Glomerular visceral epithelial cell (primary cell): ENCODE measurements around the gene INA.

Experiments
- DNase-seq: peaks from one replicate; pipeline ENCODE4 v3.0.0-alpha.2; 2016; ENCODE audit errors: extremely low spot score

INA gene

DNA sequence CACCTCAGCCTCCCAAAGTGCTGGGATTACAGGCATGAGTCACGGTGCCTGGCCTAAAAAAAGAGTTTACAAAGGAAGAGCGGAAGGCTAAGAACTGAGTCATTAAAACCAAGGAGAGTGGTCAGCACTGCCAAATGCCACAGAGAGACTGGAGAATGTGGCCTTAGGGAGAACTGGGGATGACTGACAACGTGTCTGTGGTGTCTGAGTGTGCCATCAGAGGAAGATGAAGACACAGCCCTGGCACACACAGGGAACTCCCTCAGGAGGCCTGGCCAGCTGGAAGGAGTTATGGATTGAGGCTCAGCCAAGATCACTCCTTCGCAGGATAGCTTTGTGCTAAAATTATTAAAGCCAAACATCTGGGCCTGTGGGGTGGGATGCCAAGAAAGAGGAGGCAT, 3.9 kb upstream of the INA start:
- peak; percentile 95 for DNase-seq

DNA sequence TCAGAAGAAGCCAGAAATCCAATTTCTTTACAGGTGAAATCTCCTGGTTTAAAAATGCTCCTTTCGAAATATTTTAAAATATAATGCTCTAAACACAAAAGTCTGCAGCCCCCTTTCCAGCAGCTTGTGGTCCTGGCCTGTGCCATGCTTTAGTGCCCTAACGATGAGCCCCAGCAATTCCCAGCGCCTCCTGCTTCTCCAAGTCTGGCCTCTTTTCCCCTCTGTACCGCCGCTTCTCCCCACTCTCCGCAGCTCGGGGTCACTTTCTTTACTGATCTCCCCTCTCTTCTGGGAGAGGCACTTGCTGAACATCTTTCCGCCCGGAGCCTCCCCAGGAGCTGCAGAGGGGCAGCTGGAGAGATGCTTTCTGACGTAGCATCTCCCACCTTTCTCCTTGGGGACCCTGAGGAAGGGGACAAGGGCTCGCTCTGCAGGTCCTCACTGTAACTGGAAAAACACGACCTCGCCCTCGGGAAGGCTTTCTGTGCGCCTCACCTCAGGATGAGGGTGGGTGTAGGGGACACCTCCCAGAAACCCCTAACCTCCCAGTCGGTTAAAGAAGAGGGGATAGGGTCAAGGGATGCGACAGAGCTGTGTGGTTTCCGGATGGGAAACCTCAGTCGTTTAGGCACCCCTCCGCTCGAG, 565 bp upstream of the INA start:
- DNase-seq, result no peak

DNA sequence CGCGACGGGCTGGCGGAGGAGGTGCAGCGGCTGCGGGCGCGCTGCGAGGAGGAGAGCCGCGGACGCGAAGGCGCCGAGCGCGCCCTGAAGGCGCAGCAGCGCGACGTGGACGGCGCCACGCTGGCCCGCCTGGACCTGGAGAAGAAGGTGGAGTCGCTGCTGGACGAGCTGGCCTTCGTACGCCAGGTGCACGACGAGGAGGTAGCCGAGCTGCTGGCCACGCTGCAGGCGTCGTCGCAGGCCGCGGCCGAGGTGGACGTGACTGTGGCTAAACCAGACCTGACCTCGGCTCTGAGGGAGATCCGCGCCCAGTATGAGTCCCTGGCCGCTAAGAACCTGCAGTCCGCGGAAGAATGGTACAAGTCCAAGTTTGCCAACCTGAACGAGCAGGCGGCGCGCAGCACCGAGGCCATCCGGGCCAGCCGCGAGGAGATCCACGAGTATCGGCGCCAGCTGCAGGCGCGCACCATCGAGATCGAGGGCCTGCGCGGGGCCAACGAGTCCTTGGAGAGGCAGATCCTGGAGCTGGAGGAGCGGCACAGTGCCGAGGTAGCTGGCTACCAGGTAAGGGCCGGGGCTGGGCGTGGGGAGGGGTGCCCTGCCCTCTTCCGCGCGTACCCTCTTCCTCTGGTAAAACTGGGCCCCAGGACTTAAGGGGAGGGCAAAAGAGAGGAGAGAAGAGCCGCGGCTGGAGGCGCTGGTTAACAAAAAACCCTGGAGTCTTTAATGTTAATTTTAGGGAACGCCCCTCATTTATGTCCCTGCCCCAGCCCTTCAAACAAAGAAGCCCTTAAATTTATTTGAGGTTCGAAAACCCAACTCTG, 987 bp downstream of the INA start:
- no peak for DNase-seq

DNA sequence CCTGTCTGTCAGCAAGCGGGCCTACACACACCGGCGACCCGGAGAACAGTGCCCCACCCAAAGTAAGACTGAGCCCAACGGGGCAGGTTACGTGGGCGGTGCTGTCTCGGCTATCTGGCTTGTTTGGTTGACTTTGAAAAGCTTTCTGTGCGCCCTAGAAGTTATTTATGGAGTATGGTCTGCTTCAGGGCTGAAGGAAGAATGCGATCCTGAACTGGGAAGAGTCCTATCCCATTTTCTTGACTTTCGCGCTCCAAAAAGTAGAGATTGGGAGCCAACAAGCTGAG, 1.5 kb downstream of the INA start:
- no peak for DNase-seq

DNA sequence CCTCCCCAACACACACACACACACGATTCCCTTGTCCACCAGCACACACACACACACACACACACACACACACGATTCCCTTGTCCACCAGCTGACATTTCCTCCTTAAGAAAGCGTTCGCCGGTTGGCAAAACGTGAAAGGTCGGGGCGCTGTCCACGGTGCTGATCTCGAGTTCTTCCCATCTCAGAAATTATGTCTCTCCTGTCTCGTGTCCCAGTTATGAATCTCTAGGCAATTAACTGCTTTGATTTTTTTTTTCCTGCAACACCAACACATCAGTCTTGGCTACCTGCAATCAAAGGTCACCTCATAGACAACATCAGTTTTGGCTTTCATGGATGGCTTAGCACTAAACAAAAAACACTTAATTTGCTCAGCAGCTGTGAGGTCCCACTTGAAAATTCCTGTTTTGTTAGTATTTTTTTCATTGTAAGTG, 1.9 kb downstream of the INA start:
- peak; percentile 37 for DNase-seq

DNA sequence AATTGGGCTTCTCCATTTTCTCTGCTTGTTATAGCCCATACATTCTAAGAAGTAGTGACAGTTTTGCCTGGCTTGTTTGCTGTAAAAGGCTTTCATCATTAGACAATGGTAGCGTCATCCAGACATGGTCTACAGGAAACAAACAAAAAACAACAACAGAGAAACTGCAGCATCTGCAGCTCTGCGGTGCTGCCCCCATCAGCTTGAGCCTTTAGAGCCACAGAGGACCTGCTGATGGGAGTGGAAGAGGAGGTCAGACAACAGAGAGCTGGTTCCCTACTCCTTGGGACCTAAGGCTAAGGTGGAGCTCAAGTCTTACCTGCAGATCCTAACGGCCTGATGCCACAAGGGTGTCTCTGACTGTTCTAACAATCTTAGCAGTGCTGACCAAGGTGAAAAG, 3.1 kb downstream of the INA start:
- no peak for DNase-seq

DNA sequence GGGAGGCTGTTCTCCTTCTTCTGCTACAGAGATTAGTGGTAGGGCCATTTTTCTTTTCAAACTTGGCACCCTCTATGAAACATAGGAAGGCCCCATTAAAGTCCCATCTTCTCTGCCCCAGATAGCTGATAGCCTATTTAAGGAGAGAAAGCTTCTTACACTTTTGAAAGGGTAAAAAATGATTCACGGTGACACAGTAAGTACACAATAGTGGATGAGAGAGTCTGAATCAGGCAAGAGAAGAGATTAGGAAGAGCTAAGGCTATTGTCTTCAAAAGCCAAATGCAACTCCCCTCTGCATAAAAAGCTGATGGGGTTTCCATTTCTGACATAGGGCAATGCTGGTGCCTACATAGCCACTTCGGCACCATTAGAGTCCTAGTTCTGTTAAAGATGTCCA, 3.6 kb downstream of the INA start:
- no peak for DNase-seq

DNA sequence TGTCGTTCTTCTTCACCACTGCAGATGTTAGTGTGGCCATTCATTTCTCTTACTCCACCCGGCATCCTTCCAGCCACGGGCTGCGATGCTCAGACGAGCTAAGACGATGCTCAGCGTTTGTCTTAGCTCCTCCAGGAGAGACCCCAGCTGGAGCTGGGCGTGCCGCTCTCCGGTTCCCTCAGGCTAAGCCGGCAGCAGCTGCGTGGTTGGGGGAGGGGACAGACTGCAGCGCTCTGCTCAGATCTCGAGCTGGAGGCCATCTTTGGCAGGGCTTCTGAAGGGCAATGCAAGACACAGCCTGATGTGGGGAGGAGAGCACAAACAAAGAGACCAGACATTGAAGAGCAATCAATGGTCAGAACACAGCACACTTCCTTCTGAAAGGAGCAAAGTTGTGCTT, 4.8 kb downstream of the INA start:
- DNase-seq, result no peak

DNA sequence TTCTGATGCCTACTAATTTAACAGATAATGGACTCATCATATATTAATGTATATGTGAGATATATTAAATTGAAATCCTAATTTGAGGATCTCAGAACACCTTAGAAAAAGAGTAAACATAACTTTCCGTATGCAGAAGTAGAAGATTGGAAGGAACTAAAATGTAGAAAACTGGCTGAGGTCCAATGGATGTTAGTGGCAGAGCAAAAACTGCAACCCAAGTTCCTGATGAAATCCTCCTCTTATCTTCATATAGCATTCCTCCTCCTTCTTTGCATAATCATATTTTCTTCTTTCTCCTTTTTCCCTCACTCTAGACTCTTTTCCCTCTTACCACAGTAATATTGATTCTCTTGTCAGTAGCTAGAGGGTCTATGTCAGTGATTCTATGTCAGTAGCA, 6.0 kb downstream of the INA start:
- DNase-seq, result no peak

DNA sequence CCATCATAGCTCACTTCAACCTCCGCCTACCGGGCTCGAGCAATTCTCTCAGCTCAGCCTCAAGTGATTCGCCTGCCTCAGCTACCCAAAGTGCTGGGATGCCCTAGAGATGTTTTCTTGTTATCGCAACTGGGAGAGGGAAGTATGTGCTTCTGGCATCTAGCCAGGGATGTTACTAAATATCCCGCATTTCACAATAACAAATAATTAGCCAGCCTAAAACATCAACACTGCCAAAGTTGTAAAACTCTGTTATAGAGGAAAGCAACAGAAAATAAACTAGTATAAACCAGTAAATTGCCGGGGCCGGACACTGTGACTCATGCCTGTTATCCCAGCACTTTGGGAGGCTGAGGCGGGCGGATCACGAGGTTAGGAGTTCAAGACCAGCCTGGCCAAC, 7.2 kb downstream of the INA start:
- DNase-seq, result no peak

DNA sequence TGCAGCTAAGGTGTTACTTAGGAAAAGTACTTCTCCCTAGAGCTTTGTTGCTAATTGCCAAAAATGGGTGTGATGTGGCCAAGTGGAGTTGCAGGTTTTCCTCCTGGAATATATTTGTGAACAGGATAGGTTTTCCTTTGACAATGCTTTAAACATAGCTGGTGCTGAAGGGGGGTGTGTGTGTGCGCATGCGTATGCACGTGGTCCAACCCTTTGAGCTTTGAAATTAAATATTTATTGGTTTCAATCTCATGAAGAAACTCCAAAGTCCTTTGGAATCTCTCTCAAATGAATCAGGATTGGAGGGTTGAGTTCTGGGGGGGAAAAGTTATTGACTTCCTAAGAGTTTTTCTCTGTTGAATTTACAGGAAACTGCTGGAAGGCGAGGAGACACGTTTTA, 11.1 kb downstream of the INA start:
- DNase-seq, result no peak

DNA sequence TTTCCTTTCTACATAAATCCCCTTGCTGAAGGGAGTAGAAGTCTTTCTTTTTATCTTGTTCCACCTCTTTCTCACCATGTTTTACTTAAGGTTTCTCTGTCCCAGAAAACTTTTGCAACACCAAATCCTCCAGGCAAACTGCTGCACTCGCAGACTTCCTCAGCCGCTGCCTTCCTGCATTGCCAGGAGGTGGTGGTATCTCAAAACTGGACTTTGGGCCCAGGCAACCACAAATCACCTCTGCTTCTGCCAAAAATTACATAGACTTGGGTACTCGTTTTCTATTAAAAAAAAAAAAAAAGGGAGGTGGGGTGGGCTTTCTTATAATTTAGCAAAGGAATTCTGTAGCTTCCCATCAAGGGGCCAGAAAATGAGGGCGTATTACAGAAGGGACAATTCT, 14.7 kb downstream of the INA start:
- no peak for DNase-seq

DNA sequence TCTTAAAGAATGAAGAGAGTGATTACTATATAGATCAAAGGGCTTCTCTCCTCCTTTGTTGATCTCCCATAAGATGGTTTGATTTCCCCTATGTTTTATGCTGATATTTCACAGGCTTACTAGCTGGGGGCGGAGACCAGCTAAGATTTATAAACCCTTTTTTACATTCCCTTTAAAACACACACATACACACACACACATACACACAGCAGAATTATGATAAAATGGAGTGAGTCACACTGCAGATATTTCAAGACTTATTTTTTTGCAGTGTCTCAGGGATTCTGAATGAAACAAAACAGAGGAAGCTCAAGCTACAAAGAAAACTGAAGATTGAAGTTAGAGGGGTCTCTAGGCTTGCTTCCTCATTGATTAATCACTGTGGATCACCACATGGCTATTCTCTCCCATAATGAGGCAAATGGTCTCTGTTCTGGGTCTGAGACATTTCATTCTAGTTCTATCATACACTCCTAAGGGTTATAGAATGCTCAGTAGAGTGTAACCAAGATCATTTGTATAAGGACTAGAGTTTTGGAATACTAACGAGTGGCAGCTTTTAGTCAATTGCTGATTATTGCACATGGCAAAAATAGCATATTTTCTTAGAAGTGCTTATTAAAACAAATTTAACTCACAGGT, 18.6 kb downstream of the INA start:
- DNase-seq, result peak; percentile 16

DNA sequence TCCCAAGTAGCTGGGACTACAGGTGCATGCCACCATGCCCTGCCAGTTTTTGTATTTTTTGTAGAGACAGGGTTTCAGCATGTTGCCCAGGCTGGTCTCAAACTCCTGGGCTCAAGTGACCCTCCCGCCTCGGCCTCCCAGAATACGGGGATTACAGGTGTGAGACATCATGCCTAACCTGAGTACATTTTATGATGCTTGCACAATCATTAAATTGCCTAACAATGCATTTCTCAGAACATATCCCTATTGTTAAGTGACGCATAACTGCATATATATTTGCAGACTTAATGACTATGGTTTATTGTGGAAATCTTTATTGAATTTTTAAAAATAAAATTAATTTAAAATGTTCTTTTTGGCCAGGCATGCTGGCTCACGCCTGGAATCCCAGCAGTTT, 30.7 kb downstream of the INA start:
- no peak for DNase-seq

DNA sequence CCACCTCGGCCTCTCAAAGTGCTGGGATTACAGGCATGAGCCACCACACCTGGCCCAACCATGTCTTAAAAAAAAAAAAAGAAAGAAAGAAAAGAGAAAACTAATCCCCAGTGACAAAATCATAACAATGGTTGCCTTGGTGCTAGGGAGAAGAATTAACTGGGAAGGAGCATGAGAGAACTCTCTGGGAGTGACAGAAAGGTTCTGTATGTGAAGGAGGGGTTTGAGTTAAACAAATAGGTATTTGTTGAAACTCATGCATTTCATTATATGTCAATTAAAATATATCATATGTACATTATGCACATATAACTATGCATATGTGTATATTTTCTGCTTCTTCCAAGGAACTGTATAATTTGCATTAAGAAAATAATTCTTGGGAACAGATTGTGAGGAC, 33.3 kb downstream of the INA start:
- no peak for DNase-seq

DNA sequence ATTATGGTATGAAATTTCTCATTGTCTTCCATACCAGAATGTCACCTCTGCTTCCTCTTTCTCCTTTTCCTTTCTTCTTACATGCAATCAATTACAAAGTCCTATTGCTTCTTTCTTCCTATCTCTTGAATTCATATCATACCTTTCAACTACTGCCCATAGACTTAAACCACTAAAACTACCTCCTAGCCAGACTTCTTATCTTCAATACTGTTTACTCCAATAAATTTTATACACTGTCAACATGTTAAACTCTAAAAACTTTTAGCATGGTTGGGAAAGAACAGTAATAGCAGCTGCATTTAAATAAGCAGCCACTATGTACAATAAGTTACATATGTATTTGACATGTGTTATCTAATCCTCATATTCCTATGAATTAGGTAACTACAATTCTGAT, 39.1 kb downstream of the INA start:
- no peak for DNase-seq

DNA sequence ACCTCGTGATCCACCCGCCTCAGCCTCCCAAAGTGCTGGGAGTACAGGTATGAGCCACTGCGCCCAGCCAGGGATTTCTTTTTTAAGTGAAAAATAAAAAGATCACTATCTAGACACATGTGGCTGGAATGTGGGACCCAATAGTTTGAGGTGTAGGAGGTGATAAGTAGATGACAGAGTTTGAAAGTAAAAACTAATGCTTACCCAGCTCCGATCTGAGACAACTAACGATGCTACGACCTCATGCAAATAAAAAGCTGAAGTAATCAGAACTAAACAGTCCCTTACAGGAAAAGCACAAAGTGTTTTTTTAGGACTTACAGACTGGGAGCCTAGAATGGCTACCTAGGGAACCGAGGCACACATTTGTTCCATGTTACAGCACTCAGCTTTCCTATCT, 51.0 kb downstream of the INA start:
- no peak for DNase-seq

DNA sequence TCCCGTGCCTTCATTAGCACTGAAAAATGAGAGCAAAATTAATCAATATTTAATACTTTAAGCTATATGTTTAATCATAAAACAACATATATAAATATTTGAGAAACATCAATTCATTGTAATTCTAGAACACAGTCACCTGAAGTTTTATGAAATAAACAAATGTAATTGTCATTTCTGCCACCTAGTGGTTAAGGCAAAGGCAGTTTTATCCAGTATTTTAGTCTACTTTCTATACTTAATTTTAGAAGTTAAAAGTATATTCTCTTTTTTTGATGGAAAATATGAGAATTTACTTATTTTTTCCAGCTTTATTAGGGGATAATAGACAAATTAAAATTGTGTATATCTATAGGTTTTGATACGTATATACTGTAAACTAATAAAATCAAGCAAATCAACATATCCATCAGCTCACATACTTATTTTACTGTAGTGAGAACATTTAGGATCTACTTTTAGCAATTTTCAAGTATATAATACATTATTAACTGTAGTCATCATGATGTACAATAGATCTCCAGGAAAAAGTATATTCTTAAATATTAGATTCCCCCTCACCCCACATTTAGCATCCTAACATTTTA, 57.1 kb downstream of the INA start:
- peak; percentile 28 for DNase-seq

DNA sequence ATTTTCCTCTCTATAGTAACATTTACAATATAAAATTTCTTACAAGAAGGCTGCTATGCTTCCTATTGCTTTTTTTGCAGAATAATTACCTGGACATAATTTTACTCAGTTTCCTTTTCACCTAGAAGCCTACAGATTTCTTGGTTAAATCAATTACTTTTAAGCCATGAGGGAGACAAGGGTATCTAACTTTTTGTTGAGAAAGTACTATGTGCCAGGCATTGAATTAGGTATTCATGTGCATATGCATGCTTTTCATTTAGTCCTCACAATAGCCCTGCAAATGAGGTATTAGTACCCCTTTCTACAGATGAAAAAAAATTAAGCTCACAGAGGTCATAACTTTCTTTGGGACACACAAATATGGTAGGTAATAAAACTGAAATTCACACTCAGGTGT, 57.6 kb downstream of the INA start:
- DNase-seq, result no peak

DNA sequence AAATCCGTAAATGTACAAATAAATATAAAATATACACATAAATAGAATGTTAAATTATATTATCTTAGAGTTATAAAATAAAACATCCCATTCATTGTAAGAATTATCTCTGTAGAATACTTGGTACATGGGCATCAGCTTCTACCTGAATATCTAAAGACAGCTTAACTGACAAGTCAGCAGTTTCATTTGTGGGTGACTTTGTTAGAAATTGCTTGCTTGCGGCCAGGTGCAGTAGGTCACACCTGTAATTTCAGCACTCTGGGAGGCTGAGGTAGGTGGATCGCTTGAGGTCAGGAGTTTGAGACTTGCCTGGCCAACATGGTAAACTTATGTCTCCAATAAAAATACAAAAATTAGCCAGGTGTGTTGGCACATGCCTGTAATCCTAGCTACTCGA, 59.4 kb downstream of the INA start:
- no peak for DNase-seq
